Activated naive CD8-positive, alpha-beta T cell (primary cell): ENCODE results near the gene LTO1.
A peak's percentile ranks its signal among the peaks of the same experiment; 100 is the strongest.

Source experiments
- H3K27ac Mint-ChIP-seq: one replicate; pipeline ENCODE4 v1.8.0; 2021; ENCODE audit warnings: mixed read lengths
- H3K27me3 Mint-ChIP-seq: one replicate; pipeline ENCODE4 v1.8.0; 2021; ENCODE audit warnings: mixed read lengths
- H3K36me3 Mint-ChIP-seq: one replicate; pipeline ENCODE4 v1.8.0; 2021; ENCODE audit warnings: mixed read lengths
- H3K4me1 Mint-ChIP-seq: one replicate; pipeline ENCODE4 v1.8.0; 2021; ENCODE audit warnings: low read depth, mixed read lengths
- H3K4me3 Mint-ChIP-seq: one replicate; pipeline ENCODE4 v1.8.0; 2021; ENCODE audit warnings: mild to moderate bottlenecking, mixed read lengths
- H3K9me3 Mint-ChIP-seq: one replicate; pipeline ENCODE4 v1.8.0; 2021; ENCODE audit warnings: low read depth, mixed read lengths

LTO1 gene

DNA sequence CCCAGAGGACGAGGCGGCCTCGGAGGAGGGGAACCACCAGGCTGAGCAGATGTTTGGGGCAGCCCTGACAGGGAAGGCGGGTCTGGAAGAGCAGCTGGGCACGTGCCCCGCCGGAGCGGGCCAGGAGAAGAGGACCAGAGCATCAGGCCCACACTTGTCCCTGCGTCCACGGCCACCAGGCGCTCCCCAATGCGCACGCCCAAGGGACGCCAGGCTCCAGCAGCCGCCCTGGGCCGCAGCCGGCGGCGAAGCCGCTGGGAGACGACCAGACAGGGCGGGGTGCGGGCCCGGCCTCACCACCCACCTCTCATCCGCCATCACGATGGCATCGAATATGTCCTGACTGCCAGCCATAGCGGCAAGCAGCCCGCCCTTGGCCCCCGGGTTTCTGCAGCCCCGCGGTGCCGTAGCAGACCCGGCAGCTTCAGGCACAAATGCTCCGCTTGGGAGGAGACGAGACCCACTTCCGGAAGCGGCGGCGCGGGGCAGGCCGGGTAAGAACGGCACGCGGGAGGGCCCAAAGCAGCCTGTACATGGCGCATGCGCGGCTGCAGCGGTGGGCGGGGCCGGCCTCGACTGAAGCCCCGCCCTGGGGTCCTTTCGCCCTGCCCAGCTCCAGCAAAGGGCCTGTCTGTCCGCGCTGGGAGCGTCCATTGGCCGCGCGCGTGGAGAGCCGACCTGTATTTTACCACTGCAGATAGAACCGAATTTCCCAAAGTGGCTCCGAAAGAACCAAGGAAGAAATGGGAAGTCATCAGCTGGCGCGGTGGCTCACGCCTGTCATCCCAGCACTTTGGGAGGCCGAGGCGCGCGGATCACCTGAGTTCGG lies at the start of gene LTO1:
Gene LTO1 (minus strand): TSS at position 468 of the 829 bp plus-strand sequence. CDS start 114 bp downstream, at position 354.
- Mint-ChIP-seq H3K4me1 (peaks cover 32% of the 10 kb centered on the region), H3K4me3 (peak within 1 kb of the TSS; percentile 97), H3K27me3 (no peaks in the 10 kb centered on the region), H3K36me3 (no peaks in the 10 kb centered on the region), H3K9me3 (no peaks in the 10 kb centered on the region), H3K27ac (peak within 1 kb of the TSS; percentile 93)

- peaks cover 28% of the 10 kb centered on the region for H3K27me3 Mint-ChIP-seq
- peaks cover 2% of the 10 kb centered on the region for H3K36me3 Mint-ChIP-seq
- H3K4me3 Mint-ChIP-seq, result no peak overlapping the region
- H3K27ac Mint-ChIP-seq, result no peak overlapping the region
- no peaks in the 10 kb centered on the region for H3K9me3 Mint-ChIP-seq
- H3K4me1 Mint-ChIP-seq, result peaks cover 1% of the 10 kb centered on the region
Observed at GRCh38 chr11:69721745-69722144, 46.6 kb upstream of the LTO1 start.

DNA sequence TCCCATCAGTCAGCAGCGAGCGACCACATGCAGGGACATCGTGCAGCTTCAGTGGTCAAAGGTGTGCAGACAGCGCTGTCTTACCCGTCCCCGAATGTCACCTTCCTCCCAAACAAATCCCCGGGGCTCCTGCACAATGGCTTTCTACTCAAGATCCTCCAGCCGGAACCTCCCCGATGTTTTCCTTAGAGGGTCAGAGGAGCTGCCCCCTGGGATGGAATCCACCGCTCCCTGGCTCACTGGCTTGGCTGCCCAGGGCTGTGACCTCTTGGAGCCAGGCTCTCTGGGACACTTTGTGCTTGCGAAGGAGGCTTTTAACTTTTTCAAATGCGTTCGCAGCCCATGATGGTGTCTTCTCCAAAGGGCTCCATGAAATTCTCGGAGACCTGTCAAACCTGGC lies 46.0 kb upstream of the LTO1 start:
- Mint-ChIP-seq H3K27me3 (peaks cover 28% of the 10 kb centered on the region), H3K27ac (no peak overlapping the region), H3K9me3 (no peaks in the 10 kb centered on the region), H3K36me3 (peaks cover 2% of the 10 kb centered on the region), H3K4me1 (peaks cover 1% of the 10 kb centered on the region), H3K4me3 (no peak overlapping the region)

DNA sequence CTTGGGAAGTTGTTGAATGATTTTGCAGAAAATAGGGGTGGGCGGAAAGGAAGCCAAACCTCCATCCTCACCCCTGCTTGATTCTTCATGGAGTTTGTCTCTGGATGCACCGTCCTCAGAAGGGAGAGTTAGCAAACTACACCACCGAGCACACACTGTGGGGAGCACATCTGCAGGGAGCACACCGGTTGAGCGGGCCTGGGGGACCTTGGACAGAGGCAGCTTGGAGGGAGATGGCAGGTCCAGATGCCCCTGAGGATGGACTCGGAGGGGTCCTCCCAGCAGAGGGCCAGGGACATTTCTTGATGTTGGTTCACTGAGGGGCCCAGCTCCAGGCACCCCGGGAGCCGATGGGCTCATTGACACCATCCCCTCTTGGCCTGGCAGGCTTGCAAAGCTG lies 43.8 kb upstream of the LTO1 start:
- H3K27ac Mint-ChIP-seq, result no peak overlapping the region
- H3K4me3 Mint-ChIP-seq, result no peak overlapping the region
- H3K4me1 Mint-ChIP-seq, result peaks cover 1% of the 10 kb centered on the region
- no peaks in the 10 kb centered on the region for H3K9me3 Mint-ChIP-seq
- peaks cover 2% of the 10 kb centered on the region for H3K36me3 Mint-ChIP-seq
- peaks cover 19% of the 10 kb centered on the region for H3K27me3 Mint-ChIP-seq

- Mint-ChIP-seq H3K4me1 (peaks cover 1% of the 10 kb centered on the region), H3K27me3 (peaks cover 16% of the 10 kb centered on the region), H3K9me3 (no peaks in the 10 kb centered on the region), H3K36me3 (peaks cover 2% of the 10 kb centered on the region), H3K27ac (no peak overlapping the region), H3K4me3 (no peak overlapping the region)
Observed at GRCh38 chr11:69718147-69718546, 43.0 kb upstream of the LTO1 start.

- Mint-ChIP-seq H3K9me3 (no peaks in the 10 kb centered on the region), H3K36me3 (peaks cover 2% of the 10 kb centered on the region), H3K27me3 (peaks cover 12% of the 10 kb centered on the region), H3K27ac (no peak overlapping the region), H3K4me3 (no peak overlapping the region), H3K4me1 (peaks cover 2% of the 10 kb centered on the region)
Observed at GRCh38 chr11:69716891-69717747, 42.0 kb upstream of the LTO1 start.

DNA sequence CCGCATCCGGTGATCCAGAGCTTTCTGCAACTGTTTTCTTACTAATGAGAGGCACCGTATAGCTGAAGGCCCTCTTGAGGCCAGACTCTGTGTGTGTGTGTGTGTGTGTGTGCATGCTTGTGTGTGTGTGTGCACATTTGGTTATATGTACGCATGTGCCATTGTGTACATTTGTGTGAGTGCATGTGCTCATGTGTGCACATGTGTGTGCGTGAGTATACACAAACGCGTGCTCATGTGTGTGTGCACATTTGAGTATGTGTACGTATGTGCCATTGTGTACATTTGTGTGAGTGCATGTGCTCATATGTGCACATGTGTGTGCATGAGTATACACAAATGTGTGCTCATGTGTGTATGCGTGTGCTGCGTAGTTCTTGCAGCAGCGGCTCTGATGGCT lies 40.9 kb upstream of the LTO1 start:
- Mint-ChIP-seq H3K36me3 (peaks cover 2% of the 10 kb centered on the region), H3K4me3 (no peak overlapping the region), H3K9me3 (no peaks in the 10 kb centered on the region), H3K4me1 (peaks cover 9% of the 10 kb centered on the region), H3K27me3 (peaks cover 12% of the 10 kb centered on the region), H3K27ac (no peak overlapping the region)

DNA sequence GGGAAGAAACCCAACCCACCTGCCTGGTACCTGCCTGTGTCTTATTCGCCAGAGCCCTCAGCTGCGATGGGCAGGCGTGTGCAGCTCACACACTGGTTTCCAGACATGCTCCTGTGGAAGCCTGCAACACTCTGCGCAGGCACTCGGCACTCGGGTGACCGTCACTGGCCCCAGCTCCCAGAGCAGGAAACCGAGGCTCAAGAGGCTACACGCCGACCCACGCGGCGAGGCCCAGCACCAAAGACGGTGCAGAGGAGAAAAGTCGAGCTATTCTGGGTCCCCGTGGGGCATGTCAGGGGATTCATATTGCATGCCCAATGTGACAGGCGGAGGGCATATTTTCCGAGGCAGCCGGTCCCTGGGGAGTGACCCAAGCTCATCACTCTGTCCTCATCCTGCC lies 40.3 kb upstream of the LTO1 start:
- no peaks in the 10 kb centered on the region for H3K9me3 Mint-ChIP-seq
- H3K36me3 Mint-ChIP-seq, result peaks cover 2% of the 10 kb centered on the region
- H3K27ac Mint-ChIP-seq, result no peak overlapping the region
- peaks cover 11% of the 10 kb centered on the region for H3K27me3 Mint-ChIP-seq
- H3K4me3 Mint-ChIP-seq, result no peak overlapping the region
- H3K4me1 Mint-ChIP-seq, result peaks cover 7% of the 10 kb centered on the region

DNA sequence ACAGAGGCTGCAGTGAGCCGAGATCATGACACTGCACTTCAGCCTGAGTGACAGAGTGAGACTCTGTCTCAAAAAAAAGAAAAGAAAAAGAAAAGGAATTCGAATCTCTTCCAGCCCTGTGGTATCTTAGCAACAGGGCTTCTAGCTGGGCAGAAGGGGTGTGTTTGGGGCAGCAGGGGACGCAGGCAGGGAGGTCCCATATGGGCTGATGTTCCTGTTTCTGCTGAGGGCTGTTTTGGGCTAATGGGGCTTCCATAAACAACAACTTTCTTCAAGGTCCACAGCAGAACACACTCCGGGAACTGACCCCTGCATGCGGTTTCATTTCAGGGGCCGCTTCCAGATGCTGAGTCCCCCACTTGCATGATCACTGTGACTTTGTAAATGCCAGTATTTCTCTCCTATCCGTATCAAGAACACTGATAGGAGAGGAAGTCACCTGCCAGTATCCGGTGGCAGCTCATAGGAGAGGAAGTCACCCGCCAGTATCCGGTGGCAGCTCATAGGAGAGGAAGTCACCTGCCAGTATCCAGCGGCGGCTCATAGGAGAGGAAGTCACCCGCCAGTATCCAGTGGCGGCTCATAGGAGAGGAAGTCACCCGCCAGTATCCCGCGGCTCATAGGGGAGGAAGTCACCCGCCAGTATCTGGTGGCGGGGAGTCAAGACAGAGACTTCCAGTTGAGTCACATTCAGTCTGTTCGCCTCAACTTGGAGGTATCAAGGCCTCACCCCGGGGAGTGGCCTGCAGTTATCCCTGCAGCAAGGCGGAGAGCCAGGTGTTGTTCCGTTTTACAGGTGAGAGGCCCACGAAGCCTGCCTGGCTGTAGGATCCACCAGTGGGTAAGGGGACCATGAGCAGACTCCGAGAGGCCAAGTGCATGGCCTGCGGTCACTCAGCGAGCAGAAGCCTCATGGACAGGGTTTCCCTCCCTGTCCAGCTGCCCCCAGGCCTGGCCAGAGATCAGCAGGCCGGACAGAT lies 37.0 kb upstream of the LTO1 start:
- Mint-ChIP-seq H3K36me3 (no peaks in the 10 kb centered on the region), H3K27ac (peak overlapping the region; percentile 41), H3K9me3 (no peaks in the 10 kb centered on the region), H3K4me1 (peaks cover 7% of the 10 kb centered on the region), H3K4me3 (peak overlapping the region; percentile 69), H3K27me3 (no peaks in the 10 kb centered on the region)

- H3K36me3 Mint-ChIP-seq, result no peaks in the 10 kb centered on the region
- H3K27me3 Mint-ChIP-seq, result peaks cover 6% of the 10 kb centered on the region
- H3K9me3 Mint-ChIP-seq, result no peaks in the 10 kb centered on the region
- H3K4me1 Mint-ChIP-seq, result peaks cover 20% of the 10 kb centered on the region
- H3K27ac Mint-ChIP-seq, result no peak overlapping the region
- no peak overlapping the region for H3K4me3 Mint-ChIP-seq
Observed at GRCh38 chr11:69708736-69709401, 33.7 kb upstream of the LTO1 start.

DNA sequence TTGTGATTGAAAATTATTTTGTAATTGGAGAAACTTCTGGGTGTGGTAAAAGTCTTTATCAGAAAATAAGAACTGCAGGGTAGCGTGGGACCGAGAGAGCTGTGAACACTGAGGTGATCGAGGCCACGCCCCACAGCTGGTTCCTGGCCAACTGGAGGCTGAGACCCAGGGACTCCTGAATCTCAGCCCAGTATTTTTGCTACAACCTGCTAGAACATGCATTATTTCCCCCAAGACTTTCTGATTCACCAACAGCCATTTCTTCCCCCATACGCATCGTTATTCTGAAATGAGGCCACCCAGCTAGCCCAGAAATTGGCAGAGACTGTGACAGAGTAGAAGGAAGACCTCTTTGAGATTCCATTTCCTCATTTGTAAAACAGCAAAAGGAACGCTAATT lies 32.0 kb upstream of the LTO1 start:
- H3K27ac Mint-ChIP-seq, result no peak overlapping the region
- H3K27me3 Mint-ChIP-seq, result peaks cover 8% of the 10 kb centered on the region
- H3K4me1 Mint-ChIP-seq, result peaks cover 24% of the 10 kb centered on the region
- H3K36me3 Mint-ChIP-seq, result no peaks in the 10 kb centered on the region
- no peaks in the 10 kb centered on the region for H3K9me3 Mint-ChIP-seq
- no peak overlapping the region for H3K4me3 Mint-ChIP-seq

DNA sequence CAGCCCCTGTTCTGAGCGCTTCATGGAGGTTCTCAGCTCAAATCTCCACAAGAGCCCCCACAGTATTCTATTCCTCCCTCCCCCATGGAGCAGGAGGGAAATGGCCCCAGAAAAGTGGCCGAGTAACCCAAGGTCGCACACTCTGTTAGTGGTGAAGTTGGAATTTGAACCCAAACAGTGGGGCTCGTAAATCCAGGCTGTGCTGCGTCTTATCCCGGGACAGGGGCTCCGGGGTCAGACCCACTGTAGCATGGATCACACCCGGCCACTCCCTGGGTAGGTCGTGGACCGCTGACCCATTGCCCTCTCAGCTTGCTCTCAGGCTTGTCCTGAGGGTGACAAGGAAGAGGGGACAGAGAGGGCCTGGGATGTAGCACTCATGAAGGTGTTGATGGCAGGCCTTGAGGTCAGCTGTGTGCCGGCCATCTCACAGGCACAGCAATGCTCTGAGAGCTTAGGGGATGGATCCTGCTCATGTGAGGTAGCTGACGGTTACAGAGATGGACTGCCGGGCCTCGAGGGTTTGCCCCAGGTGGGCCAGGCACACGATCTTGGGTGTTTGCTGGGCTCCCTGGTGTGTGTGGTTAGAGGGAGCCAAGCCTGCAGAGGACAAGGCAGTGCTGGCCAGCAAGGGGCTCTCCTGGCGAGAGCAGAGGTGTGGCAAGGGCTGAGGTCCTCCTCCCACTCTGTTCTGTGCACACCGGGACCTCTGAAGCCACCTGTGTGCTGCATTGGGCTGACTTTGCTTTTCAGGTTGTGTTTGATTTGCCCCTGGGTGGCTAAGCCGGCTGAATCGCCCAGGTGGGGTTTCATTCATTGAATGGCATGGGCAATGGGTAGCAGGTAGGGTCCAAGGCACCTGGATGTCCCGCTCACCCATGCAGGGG lies 31.0 kb upstream of the LTO1 start:
- peaks cover 8% of the 10 kb centered on the region for H3K27me3 Mint-ChIP-seq
- H3K36me3 Mint-ChIP-seq, result no peaks in the 10 kb centered on the region

DNA sequence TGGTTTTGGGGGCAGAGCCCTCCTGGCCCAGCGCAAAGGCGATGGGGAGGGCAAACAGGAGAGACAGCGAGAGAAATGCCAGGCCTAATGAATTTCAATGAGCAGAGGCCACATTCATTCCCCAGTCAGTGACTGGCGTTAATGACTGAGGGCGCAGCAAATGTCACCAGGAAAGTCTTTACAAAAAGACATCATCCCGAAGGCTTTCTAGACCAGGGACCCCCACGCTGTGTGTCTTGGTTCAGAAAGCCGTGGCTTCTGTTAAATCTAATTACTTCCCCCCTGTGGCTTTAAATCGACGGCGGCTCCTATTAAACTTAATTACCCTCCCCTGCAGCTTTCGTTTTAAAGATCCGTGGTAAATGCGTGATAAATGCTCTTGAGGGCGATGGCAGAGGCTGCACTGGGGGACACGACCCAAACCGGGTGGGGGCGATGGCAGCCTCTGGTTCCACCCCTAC lies 30.2 kb upstream of the LTO1 start:
- no peaks in the 10 kb centered on the region for H3K36me3 Mint-ChIP-seq
- H3K4me3 Mint-ChIP-seq, result peak overlapping the region; percentile 34
- no peaks in the 10 kb centered on the region for H3K9me3 Mint-ChIP-seq
- peaks cover 18% of the 10 kb centered on the region for H3K4me1 Mint-ChIP-seq
- peaks cover 12% of the 10 kb centered on the region for H3K27me3 Mint-ChIP-seq
- H3K27ac Mint-ChIP-seq, result no peak overlapping the region

More for the DNA sequence above, 31.0 kb upstream of the LTO1 start:
- Mint-ChIP-seq H3K4me1 (peaks cover 17% of the 10 kb centered on the region), H3K27ac (no peak overlapping the region), H3K9me3 (no peaks in the 10 kb centered on the region), H3K4me3 (no peak overlapping the region)
